SKM-1 (cell line): ENCODE data around the gene CCDC71L.

Source experiments
- DNase-seq: peaks from one replicate; lab custom pipeline; 2025; ENCODE audit not compliant: unreplicated experiment; lab: John Stamatoyannopoulos, UW

The CCDC71L gene

DNA sequence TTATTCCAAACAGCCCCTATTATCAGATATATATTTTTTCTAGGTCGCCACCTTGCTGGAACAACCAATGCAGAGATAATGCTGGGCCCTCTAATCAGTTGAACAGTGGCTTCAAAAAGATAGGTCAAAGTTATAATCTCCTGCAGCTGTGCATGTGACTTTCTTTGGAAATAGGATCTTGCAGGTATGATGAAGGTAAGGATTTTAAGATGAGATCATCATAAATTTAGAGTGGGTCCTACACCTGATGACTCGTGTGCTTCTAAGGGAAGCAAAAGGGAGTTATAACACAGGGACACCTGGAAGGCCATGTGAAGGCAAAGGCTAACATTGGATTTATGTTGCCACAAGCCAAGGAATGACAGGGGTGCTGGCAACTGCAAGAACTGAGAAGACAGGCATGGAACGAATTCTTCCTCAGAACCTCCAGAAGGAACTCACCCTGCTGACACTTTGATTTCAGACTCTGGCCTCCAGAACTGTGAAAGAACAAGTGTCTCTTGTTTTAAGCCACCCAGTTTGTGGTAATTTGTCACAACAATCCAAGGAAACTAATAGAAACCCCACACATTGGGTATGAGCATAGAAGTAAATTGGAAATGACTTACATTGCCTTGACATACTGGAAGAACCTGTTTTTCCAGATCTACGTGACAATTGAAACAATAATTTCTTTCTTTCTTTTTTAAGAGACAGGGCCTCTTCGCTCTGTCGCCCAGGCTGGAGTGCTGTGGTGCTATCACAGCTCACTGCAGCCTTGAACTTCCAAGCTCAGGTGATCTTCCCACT is 34.4 kb downstream of the CCDC71L start:
- DNase-seq: no peak

DNA sequence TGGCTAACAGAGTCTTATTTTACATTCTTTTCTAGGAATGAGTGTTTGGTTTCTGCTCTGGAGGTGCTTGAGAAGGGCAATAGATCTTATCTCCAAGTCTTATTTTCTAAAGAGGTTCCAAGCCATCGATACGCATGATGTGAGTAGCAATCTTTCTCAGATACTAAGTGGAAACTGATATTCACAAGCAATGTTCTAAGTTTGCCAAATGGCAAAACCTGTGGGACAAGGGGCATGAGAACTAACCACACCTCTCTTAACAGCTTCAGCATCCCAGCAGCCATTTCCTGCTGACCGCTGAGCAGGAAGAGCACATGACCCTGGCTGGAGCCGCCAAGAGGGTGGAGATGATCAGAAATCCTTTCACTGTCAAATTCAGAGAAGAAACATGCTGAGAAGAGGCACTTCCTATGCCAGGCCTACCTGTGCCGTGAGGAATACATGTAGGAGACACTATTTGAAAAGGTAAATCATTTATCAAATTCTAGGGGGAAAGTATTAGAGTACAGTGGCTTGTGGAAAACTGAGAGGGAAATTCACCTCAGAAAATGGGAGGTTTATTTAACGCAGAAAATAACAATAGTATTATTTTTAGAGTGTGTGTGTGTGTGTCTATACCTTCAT is 35.2 kb downstream of the CCDC71L start:
- DNase-seq: no peak

DNA sequence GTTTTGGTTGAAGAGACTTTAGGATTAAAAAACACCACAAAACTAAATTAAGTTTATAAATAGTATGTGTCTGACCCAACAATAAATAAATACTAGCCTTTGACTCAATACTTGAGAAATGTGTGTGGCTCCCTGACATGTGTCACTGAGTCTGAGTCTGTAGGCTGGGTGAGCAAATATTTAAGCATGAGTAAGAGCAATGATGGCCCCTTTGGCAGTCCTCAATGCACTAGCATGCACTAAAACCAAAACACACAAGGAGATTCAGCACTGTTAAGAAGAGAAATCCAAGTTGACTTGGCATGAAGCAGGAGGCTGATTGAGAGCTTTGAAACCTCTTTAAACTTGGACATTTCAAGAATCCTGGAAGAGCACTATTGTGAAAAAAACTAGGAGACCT is 37.1 kb downstream of the CCDC71L start:
- DNase-seq: no peak

DNA sequence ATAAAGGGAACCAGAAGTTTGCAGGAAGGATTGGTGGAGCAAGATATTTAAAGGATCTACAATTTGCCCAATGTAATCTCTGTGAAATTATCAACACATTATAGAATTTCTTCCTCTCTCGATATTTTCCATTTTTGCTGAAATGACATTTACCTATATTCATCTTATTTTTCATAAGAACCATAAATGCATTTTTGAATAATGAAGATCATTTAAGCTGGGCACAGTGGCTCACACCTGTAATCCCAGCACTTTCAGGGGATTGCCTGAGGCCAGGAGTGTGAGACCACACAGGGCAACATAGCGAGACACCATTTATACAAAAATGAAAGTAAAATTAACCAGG is 37.7 kb downstream of the CCDC71L start:
- no peak for DNase-seq

DNA sequence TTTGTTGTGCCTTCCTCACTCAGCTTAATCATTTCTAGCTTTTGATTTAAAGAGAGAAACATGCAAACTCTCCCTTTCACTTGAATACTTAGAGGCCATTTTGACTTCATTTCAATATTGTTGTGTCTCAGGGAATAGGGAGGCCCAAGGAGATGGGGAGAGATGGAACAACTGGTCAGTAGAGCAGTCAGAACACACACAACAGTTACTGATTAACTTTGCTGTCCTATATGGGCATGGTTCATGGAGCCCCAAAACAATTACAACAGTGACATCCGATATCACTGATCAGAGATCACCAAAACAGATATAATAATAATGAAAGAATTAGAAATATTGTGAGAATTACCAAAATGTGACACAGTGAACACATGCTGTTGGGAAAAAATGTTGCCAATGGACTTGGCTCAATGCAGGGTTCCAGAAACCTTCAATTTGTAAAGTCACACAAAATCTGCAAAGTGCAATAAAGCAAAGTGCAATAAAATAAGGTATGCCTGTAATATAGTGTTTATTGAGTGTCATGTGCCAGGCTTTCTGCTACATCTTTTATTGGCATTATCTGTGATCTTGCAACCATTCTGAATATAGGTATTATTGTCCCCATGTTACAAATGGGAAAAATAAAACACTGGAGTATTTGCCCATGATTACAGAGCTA is 38.2 kb downstream of the CCDC71L start:
- no peak for DNase-seq

DNA sequence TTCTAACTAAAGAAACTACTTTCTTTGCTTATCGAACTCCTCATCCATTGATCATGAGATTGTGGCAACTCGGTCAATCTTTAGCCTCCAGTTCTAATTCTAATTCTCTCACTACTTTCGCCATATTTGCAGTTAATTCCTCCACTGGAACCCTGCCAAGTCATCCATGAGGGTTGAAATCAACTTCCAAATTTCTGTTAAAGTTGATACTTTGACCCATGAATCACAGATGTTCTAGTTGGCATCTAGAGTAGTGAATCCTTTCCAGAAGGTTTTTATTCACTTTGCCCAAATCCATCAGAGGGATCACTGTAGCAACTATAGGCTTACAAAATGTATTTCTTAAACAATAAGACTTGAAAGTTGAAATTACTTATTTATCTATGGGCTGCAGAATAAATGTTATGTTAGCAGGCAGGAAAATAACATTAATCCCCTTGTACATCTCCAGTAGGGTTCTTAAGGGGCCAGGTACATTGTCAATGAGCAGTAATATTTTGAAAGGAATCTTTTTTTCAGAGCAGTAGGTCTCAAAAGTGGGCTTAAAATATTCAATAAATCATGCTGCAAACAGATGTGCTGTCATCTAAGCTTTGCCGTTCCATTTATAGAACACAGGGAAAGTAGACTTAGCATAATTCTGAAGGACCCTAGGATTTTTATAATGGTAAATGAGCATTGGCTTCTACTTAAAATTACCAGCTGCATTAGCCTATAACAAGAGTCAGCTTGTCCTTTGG is 39.4 kb downstream of the CCDC71L start:
- DNase-seq: no peak

DNA sequence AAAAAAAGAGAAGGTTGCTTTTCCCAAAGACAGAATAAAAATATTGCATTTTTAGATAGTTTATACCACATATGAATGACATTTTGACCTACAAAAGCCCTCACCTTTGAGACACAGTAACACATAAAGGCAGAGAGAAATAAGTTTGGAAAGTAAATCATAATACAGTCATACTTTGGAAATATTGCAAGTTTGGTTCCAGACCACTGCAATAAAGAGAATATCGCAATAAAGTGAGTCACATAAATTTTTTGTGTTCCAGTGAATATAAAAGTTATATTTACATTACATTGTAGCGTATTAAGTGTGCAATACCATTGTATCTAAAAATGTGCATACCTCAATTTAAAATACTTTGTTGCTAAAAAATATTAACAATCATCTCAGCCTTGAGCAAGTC is 40.3 kb downstream of the CCDC71L start:
- no peak for DNase-seq

DNA sequence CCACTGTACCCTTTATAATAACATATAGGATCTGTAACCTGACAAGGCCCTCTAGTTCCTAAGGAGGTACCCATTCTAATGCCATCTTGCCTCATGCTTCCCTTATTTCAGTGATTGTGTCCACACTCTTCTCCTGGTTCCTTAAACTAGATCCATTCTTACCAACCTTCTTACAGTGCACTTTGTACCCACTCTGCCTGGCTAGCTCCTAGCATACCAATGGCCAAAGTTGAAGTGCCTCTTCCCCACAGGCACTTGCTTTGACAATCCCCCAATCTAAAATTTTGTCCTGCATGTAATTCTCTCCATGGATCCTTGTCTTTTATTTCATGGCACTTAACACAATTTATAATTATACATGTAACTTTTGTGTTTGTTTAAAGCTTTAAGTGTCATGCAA is 40.9 kb downstream of the CCDC71L start:
- no peak for DNase-seq

DNA sequence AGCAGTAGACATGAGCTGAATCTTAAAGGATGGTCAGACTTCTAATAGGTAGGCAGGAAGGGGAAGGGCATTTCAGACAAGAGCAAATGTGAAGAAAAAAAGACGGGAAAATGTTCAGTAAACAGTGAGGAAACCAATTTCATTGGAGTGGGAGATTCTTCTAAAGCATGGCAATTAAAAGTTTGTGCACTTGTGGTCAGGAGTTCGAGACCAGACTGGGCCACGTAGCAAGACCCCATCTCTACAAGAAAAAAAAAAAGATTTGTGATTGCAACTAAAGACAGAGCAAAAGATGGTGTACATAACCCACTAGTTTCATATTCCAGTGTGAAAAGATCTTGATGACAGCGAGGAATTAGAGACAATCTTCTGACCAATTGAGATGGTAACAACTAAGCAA is 41.7 kb downstream of the CCDC71L start:
- no peak for DNase-seq

DNA sequence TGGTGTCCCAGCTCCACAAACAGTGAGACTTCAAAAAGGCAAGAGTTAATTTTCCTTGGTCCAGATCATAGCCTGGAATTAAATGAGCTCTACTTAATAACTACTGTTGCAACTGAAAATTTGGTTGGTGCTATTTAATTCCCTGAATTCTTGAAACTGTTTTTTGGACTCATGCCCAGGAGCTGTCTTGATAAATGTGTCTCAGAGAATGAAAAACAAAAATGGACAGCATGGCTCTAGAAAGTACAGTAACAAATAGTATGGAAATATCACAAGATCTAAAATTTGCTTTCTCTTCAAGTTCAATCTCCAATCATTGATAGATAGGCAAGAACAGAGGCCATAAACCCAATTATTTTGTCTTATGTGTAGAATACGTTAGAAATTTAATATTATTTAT is 42.5 kb downstream of the CCDC71L start:
- DNase-seq: no peak

DNA sequence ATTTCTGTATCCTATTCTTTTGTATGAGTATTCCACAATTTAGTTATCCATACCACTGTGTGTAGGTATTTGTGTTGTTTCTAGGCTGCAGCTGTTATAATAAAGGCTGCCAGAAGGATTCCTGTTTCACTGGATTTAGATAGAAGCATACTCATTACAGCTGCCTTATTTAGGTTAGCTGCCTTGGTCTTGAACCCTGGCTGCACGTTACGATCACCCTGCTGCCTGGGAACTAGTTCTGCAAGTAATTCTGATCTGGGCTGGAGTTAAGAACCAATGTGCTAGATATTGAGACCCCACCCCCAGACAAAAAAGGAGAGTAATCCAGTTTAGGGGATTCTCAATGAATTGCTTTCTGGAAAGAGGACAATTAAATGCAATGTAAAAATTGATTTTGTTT is 43.1 kb downstream of the CCDC71L start:
- no peak for DNase-seq

DNA sequence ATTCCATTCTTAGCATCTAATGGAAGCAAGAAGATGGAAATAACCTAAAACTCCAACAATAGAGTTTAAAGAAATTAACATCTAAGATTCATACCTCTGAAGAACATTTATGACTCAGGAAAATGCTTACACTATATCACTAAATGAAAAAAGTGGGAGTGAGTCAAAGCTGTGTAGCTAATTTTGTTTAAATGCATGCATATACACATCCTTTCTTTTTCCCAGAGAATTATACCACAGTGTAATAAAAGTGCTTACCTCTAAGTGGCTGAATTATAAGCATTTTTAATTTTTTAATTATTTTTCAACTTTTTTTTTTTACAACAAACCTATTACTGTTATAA is 44.3 kb downstream of the CCDC71L start:
- DNase-seq: no peak

DNA sequence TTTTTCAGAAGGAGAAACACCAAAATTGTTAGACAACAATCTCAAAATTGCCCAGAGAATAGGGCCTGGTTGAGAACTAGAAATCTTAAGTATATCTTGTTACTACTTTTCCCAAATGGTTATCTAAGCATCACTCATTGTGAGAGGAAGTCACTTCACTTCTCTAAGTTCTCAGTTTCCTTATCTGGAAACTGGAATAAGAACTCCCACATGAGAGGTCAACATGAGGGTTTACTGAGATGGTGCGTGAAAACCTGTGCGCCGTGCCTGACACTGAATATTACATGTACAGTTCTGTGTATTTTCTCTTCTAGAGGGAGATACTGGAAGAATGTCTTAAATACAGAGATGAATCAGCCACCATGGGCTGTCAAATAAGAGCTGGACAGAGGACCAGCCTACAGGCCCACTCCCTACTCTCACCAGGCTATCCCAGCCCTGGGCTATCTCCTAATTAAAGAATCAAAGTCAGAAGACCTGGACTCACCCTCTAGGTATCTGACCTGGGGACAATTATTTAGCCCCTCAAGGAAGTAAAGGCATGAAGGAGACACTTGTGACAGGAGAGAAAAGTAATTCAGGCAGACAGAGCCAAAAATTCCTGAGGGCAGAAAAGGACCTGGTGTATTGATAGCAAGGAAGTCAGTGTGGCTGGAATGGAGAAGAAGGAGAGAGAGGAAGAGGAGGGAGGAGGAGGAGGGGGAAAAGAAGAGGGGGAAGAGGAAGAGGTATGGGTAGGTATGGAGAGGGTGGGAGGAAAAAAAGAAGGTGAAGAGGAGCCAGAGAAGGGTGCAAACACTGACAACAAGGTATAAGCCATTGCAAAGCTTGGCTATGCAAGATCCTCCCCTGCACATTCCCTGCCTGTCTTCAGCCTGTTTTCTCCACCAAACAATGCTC is 44.9 kb downstream of the CCDC71L start:
- DNase-seq: no peak

DNA sequence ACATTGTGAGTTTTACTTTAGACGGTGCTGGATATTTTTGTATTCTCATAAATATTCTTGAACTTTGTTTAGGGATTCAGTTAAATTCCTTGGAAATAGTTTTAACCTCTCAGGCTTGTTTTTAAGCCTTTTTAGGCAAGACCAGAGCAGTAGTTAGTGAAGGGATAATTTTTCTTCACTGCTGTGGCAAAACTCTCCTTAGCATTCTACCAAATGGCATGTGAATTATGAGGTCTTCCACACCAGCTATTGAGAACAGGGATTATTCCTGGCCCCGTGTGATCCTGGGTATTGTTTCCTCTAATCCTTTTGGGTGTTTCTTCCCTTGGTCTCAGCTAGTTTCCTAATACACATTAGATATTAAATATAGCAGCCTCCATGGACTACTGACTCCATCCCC is 46.2 kb downstream of the CCDC71L start:
- no peak for DNase-seq

DNA sequence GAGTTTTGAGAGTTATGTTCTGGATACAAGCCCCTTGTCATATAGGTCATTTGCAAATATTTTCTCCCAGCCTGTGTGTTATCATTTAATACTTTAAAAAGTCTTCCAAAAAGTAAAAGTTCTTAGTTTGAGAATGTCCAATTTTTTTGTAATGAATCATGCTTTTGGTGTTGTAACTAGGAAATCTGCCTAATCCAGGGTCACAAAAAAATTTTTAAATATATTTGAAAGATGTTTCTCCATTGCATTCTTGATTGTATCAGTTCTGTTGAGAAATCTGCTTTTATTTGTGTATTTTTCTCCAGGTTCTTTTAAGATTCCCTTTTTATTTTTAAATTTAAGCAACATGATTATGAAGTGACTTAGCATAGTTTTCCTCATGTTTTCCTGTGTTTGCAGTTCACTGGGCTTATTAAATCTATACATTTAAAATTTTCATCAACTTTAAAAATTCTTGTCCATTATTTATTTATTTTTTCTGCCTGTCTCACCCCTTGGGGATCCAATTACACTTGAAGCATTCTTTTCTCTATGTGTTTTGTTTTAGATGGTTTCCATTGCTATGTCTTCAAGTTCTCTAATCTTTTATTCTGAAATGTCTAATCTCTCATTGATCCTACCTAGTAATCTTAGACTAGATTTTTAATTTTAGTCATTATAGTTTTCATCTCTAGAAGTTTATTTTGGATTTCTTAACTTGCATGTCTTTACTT is 47.0 kb downstream of the CCDC71L start:
- no peak for DNase-seq

DNA sequence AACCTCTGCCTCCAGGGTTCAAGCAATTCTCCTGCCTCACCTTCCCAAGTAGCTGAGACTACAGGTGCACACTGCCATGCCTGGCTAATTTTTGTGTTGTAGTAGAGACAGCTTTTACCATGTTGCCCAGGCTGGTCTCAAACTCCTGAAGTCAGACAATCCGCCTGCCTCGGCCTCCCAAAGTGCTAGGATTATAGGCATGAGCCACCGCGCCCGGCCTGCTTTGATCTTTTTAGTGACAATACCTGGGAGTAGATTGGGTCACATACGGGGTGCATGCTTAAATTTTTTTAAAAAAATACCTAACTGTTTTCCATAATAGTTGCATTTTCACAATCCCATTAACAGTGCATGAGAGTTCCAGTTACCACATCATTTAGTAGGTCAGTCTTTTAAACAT is 47.7 kb downstream of the CCDC71L start:
- no peak for DNase-seq

DNA sequence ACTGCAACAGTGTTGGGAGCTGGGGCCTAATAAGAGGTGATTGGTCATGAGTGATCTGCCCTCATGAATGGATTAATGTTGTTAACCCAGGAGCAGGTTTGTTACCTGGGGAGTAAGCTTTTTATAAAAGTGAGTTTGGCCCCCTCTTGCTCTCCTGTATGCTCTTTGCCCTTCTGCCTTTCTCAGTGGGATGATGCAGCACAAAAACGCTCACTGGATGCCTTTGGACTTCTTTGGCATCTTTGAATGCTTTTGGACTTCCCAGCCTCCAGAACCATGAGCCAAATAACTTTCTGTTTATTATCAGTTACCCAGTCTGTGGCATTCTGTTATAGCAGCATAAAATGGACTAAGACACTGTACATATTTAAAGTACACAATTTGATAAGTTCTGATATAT is 48.5 kb downstream of the CCDC71L start:
- no peak for DNase-seq

DNA sequence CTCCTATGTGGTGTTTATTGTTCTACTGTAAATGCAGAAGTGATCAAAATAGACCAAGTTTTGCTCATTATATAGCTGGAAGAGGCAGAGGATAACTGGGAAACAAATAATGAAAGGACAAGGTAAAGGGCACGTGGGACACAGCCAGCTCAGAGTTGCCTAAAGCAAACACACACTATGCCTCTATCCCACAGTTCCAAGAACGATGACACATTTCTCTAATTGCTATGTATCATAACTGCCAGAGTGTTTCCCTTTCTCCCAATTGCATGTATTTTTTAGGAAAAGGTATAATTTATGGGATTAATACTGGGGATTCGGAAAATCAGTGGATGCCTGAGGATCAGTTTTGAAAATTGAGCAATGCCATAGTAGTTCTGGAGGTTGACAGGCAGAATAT is 49.0 kb downstream of the CCDC71L start:
- no peak for DNase-seq

DNA sequence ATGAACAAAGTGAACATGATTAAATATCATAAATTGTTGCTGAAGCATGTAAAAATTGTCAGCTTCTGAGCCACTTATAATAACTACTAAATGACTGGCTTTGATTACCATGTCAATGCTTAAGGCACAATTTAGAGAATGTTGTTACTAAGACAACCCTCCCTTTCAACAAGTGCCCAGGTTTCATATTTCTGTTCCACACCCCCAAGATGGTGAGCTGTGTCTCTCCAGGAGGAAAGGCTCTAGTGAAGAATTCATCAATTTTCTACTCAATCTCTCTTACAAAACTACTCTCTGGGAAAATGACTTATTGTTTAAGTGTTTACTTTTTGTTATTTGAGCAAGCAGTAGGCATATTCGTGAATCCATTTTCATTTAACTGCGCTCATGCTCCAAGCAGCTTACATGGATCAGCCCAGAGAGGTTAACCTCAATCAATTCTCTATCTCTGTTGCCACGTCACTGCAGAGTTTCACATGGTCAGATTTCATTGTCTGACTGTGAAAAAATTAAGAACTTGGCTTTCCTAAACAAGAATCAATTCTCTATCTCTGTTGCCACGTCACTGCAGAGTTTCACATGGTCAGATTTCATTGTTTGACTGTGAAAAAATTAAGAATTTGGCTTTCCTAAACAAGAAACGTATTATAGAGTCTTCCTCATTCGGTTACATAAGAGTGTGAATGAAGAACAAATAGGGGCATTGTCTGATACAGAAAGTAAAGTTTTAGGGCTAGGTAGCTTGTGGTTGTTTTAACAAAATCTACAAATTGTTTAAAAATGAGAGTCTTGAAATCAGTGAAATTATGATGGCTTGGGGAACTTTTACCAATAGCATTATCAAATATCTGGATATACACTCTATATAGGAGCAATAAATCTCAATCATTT is 49.7 kb downstream of the CCDC71L start:
- DNase-seq: no peak
